Measurements from ENCODE around the gene ARID3A.
A peak's percentile ranks its signal among the peaks of the same experiment; 100 is the strongest.

DNA sequence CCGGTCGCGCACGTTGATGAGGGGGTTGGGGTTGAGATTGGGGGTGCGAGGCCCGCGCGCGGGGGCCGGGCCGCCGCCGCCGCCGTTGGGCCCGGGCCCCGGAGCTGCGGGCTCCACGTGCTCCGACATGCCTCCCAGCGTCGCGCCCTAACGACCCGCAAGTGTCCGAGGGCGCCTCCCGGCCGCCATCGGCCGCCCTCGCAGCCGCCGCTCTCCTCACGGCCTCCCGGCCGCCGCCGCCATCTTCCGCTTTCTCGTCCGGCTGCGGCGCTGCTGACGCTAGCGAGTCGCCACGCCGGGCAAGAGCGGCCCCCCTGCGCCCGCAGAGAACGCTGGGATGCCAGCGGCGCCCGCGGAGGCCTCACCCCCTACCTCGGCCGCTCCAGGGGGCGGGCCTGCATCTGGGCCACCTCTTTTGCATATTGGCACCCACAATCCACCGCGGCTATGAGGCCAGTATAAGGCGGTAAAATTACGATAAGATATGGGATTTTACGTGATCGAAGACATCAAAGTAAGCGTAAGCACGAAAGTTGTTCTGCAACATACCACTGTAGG lies 95.1 kb downstream of the ARID3A start, which contains the start of gene TMEM259:
- TF ChIP-seq EZH2 (IDR thresholded peaks at IDR 0.05) (no peak), POLR2AphosphoS5 (IDR thresholded peaks at IDR 0.05; ENCODE audit: borderline replicate concordance, low read depth, low read length) (peak; percentile 79; the same call in 1 of the 2 replicates), FOXP2 (optimal IDR thresholded peaks at IDR 0.05; ENCODE audit: control extremely low read depth, extremely low read length, insufficient read depth) (no peak)

Measured in SK-N-MC (cell line).